GM18511 (cell line): Measurements from ENCODE around the gene PRKCH.
"Not testable (repeated sequence)": the region's sequence is repeated elsewhere in the genome, so short reads cannot be mapped to it uniquely, and the experiment has no call there.

Source experiments
- ATAC-seq: cut with Tn5 transposase; IDR thresholded peaks from one replicate; pipeline ENCODE4 v1.9.1; 2021; ENCODE audit warnings: mild to moderate bottlenecking, moderate library complexity; ENCODE audit not compliant: unreplicated experiment

The PRKCH gene

GRCh38 chr14:61388173-61388975, 67.0 kb downstream of the PRKCH start:
- peak; percentile 79 for ATAC-seq

- no peak for ATAC-seq
Measured at GRCh38 chr14:61388976-61389576, 67.7 kb downstream of the PRKCH start.

GRCh38 chr14:61391119-61391518, 69.7 kb downstream of the PRKCH start:
- ATAC-seq, result no peak

GRCh38 chr14:61392297-61392696, 70.9 kb downstream of the PRKCH start:
- no peak for ATAC-seq

GRCh38 chr14:61394542-61394941, 73.2 kb downstream of the PRKCH start:
- no peak for ATAC-seq

- ATAC-seq, result no peak
Measured at GRCh38 chr14:61395115-61395725, 73.8 kb downstream of the PRKCH start.

GRCh38 chr14:61396279-61396678, 74.9 kb downstream of the PRKCH start:
- no peak for ATAC-seq

- no peak for ATAC-seq
Measured at GRCh38 chr14:61396694-61397093, 75.3 kb downstream of the PRKCH start.

GRCh38 chr14:61397615-61398014, 76.2 kb downstream of the PRKCH start:
- no peak for ATAC-seq

GRCh38 chr14:61398221-61398620, 76.8 kb downstream of the PRKCH start:
- ATAC-seq, result no peak

- no peak for ATAC-seq
Measured at GRCh38 chr14:61399365-61399764, 78.0 kb downstream of the PRKCH start.

- no peak for ATAC-seq
Measured at GRCh38 chr14:61401461-61401860, 80.1 kb downstream of the PRKCH start.

- ATAC-seq, result peak; percentile 64
Measured at GRCh38 chr14:61403411-61403810, 82.0 kb downstream of the PRKCH start.

GRCh38 chr14:61404637-61405036, 83.3 kb downstream of the PRKCH start:
- ATAC-seq, result no peak

- ATAC-seq, result no peak
Measured at GRCh38 chr14:61406198-61406597, 84.8 kb downstream of the PRKCH start.

GRCh38 chr14:61406675-61407074, 85.3 kb downstream of the PRKCH start:
- no peak for ATAC-seq

GRCh38 chr14:61408498-61408897, 87.1 kb downstream of the PRKCH start:
- no peak for ATAC-seq

- ATAC-seq, result no peak
Measured at GRCh38 chr14:61409782-61410181, 88.4 kb downstream of the PRKCH start.

- ATAC-seq, result not testable (repeated sequence)
Measured at GRCh38 chr14:61415934-61416333, 94.6 kb downstream of the PRKCH start.

GRCh38 chr14:61416591-61416990, 95.2 kb downstream of the PRKCH start:
- no peak for ATAC-seq

- ATAC-seq, result no peak
Measured at GRCh38 chr14:61417141-61417540, 95.8 kb downstream of the PRKCH start.

- ATAC-seq, result no peak
Measured at GRCh38 chr14:61417883-61418455, 96.6 kb downstream of the PRKCH start.
